GM12874 (cell line): ENCODE results near the gene FYN.

Experiments used
- CTCF ChIP-seq: IDR thresholded peaks from 2 replicates; pipeline ENCODE4 v1.5.1; 2011; ENCODE audit warnings: low read depth, mild to moderate bottlenecking, control low read depth, low read length, moderate library complexity; ENCODE audit not compliant: insufficient read depth

The FYN gene

GRCh38 chr6:111673532-111673931 lies 199.7 kb downstream of the FYN start:
- TF ChIP-seq CTCF = no peak

- no peak for TF ChIP-seq CTCF
These were observed 200.3 kb downstream of the FYN start for GRCh38 chr6:111672761-111673450.

- no peak for TF ChIP-seq CTCF
These were observed 203.9 kb downstream of the FYN start for GRCh38 chr6:111669326-111669725.

GRCh38 chr6:111668410-111668809 lies 204.8 kb downstream of the FYN start:
- TF ChIP-seq CTCF = no peak; the same call in 1 of the 2 replicates

- TF ChIP-seq CTCF = no peak
These were observed 205.3 kb downstream of the FYN start for GRCh38 chr6:111667931-111668330.

- no peak for TF ChIP-seq CTCF
These were observed 206.4 kb downstream of the FYN start for GRCh38 chr6:111666847-111667246.

GRCh38 chr6:111664565-111665030 lies 208.7 kb downstream of the FYN start:
- no peak for TF ChIP-seq CTCF
